ENCODE data around the gene NR2C2.

- TF ChIP-seq CTCF (IDR thresholded peaks at IDR 0.05): no peak
- TF ChIP-seq POLR2A (IDR thresholded peaks at IDR 0.05): no peak
Observed at GRCh38 chr3:15091575-15091974, 144.2 kb downstream of the NR2C2 start.
